ENCODE results near the gene TRIM43B. TPM values are rescaled to one million over a fixed set of nuclear protein-coding genes. Genes with fewer than 3 reads are reported as not detected.

Gene TRIM43B
- polyA plus RNA-seq, 1 donor (not counting 4 experiments of a cell fraction or from before 2014, with no cell fraction given): not detected

DNA sequence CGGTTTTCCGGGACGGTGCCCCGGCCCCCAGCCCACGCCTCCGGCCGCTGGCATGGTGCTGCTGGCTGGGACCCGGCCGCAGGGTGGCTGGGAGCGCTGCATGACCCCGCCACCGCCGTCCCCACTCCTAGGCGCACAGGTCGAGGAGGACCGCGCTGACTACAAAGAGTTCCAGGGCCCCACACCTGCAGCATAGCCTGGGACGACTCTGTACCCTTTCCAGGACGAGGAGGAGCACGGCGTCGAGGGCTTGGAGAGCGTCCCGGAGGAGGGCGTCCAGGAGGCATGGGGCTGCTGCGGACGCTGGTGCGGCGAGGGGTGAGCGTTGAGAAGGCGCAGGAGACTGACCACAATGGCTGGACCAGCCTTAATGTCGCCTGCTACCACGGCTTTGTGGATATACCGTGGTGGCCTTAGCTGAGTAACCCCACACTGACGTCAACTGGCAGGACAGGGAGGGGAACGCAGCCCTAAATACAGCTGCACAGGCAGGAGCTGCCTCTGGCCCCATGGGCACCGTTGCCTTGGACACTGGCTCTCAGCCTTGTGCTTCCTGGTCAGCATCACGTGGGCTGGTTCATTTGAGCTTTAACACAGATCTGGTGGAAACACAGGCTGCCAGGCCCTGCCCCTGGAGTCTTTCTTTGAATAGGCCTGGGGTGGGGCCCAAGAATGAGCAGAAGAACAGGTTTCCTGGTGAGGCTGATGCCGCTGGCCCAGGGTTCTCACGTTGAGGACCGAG is 40.9 kb upstream of the TRIM43B start:
- no peak for FAIRE-seq

GRCh38 chr2:95524195-95524594 is 39.6 kb upstream of the TRIM43B start:
- Histone ChIP-seq H3K9me3 (ENCODE audit: control insufficient read depth, low read depth, low read length) (no peaks in the 10 kb centered on the region), H3K79me2 (ENCODE audit: control insufficient read depth, insufficient read depth, low read length) (peaks cover 27% of the 10 kb centered on the region), H3K4me1 (ENCODE audit: control insufficient read depth, extremely low read depth, insufficient read depth, low read length) (peaks cover 9% of the 10 kb centered on the region), H3K4me2 (ENCODE audit: control insufficient read depth, extremely low read depth, insufficient read depth, low read depth, low read length) (no peak overlapping the region), H3K4me3 (ENCODE audit: control insufficient read depth in 2 of 3, extremely low read depth in 1 of 3, insufficient read depth in 2 of 3, low read depth in 1 of 3, low read length in 3 of 3) (no peak overlapping the region), H3K9me1 (ENCODE audit: control insufficient read depth, extremely low read depth, insufficient read depth, low read length) (no peaks in the 10 kb centered on the region), H3K27me3 (ENCODE audit: control insufficient read depth, extremely low read depth, insufficient read depth, low read length) (no peaks in the 10 kb centered on the region), H3K27ac (ENCODE audit: control insufficient read depth, insufficient read depth, low read length) (no peak overlapping the region), H3K9ac (ENCODE audit: control insufficient read depth, extremely low read depth, insufficient read depth, low read length) (no peak overlapping the region), H3K36me3 (ENCODE audit: control insufficient read depth in 2 of 2, extremely low read depth in 1 of 2, insufficient read depth in 2 of 2, low read length in 2 of 2) (peaks cover 0 to 1% of the 10 kb centered on the region in 2 experiments), H4K20me1 (ENCODE audit: control insufficient read depth, extremely low read depth, insufficient read depth, low read length) (no peaks in the 10 kb centered on the region), H2AFZ (ENCODE audit: control insufficient read depth, low read length) (no peak overlapping the region)
- FAIRE-seq: no peak
- dilution Hi-C loops (cut with MboI; ENCODE audit: extremely low pct_ligation_motif_present, low sequenced_read_pairs): no loop called here
- DNase-seq (ENCODE audit: low read depth, low spot score): no peak
- TF ChIP-seq EZH2 (IDR thresholded peaks at IDR 0.05; ENCODE audit: low read length): no peak
- TF ChIP-seq CTCF (optimal IDR thresholded peaks at IDR 0.05 in 1 of 3, IDR thresholded peaks at IDR 0.05 in 1 of 3, conservative IDR thresholded peaks at IDR 0.05 in 1 of 3; ENCODE audit: extremely low read depth in 1 of 3, insufficient read depth in 2 of 3, low read length in 3 of 3): no peak

More for the DNA sequence above, 40.9 kb upstream of the TRIM43B start:
- no peaks in the 10 kb centered on the region for H3K9me3 ChIP-seq (ENCODE audit: control insufficient read depth, low read depth, low read length)
- H2AFZ ChIP-seq (ENCODE audit: control insufficient read depth, low read length): peak overlapping the region; percentile 84
- peaks cover 38% of the 10 kb centered on the region for H3K79me2 ChIP-seq (ENCODE audit: control insufficient read depth, insufficient read depth, low read length)
- H3K9me1 ChIP-seq (ENCODE audit: control insufficient read depth, extremely low read depth, insufficient read depth, low read length): no peaks in the 10 kb centered on the region
- H3K36me3 ChIP-seq (ENCODE audit: control insufficient read depth in 2 of 2, extremely low read depth in 1 of 2, insufficient read depth in 2 of 2, low read length in 2 of 2): peaks cover 4 to 7% of the 10 kb centered on the region in 2 experiments
- H4K20me1 ChIP-seq (ENCODE audit: control insufficient read depth, extremely low read depth, insufficient read depth, low read length): no peaks in the 10 kb centered on the region
- H3K9ac ChIP-seq (ENCODE audit: control insufficient read depth, extremely low read depth, insufficient read depth, low read length): no peak overlapping the region
- H3K4me1 ChIP-seq (ENCODE audit: control insufficient read depth, extremely low read depth, insufficient read depth, low read length): peaks cover 9% of the 10 kb centered on the region
- H3K27me3 ChIP-seq (ENCODE audit: control insufficient read depth, extremely low read depth, insufficient read depth, low read length): no peaks in the 10 kb centered on the region
- peak overlapping the region; percentile 50 to 79 (median 75) for H3K4me3 ChIP-seq (ENCODE audit: control insufficient read depth in 2 of 3, extremely low read depth in 1 of 3, insufficient read depth in 2 of 3, low read depth in 1 of 3, low read length in 3 of 3)
- H3K4me2 ChIP-seq (ENCODE audit: control insufficient read depth, extremely low read depth, insufficient read depth, low read depth, low read length): peak overlapping the region; percentile 34
- dilution Hi-C loops (cut with MboI; ENCODE audit: extremely low pct_ligation_motif_present, low sequenced_read_pairs): no loop called here
- H3K27ac ChIP-seq (ENCODE audit: control insufficient read depth, insufficient read depth, low read length): no peak overlapping the region
- no peak for TF ChIP-seq EZH2 (IDR thresholded peaks at IDR 0.05; ENCODE audit: low read length)
- TF ChIP-seq CTCF (optimal IDR thresholded peaks at IDR 0.05 in 1 of 3, IDR thresholded peaks at IDR 0.05 in 1 of 3, conservative IDR thresholded peaks at IDR 0.05 in 1 of 3; ENCODE audit: extremely low read depth in 1 of 3, insufficient read depth in 2 of 3, low read length in 3 of 3): no peak
- DNase-seq (ENCODE audit: low read depth, low spot score): no peak

Data from keratinocyte (primary cell).